ENCODE measurements around the gene PTGR2.

Gene PTGR2

DNA sequence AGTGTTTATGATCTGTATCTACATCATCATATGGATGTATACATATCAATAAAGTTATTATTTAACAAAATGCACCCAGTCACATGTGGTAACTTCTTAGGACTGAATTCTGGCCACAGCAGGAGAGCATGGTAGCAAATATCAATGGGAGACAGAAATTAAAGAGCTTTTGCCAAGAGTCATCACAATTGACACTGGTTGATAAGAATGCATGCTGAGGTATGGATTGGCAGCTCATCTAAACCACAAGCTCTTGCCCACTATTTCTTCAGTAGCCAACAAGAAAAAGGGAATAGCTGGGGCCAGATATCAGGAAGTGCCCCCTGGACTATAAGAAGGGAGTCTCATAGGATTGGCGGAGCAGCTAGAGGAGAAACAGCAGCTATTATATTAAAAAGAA, 9.4 kb upstream of the PTGR2 start:
- ChIA-PET CTCF (interaction anchor here (0.7 to 2.9 kb wide), 3 partner anchors 9 to 17 kb away, joined by 3 to 9 read pairs (median 3); partner anchors contain the start of gene PTGR2), POLR2A (interaction anchor here (0.7 kb wide), 1 partner anchor 80 kb away, joined by 3 read pairs; no protein-coding TSS in a partner anchor)
- TF ChIP-seq, protein P1, sequence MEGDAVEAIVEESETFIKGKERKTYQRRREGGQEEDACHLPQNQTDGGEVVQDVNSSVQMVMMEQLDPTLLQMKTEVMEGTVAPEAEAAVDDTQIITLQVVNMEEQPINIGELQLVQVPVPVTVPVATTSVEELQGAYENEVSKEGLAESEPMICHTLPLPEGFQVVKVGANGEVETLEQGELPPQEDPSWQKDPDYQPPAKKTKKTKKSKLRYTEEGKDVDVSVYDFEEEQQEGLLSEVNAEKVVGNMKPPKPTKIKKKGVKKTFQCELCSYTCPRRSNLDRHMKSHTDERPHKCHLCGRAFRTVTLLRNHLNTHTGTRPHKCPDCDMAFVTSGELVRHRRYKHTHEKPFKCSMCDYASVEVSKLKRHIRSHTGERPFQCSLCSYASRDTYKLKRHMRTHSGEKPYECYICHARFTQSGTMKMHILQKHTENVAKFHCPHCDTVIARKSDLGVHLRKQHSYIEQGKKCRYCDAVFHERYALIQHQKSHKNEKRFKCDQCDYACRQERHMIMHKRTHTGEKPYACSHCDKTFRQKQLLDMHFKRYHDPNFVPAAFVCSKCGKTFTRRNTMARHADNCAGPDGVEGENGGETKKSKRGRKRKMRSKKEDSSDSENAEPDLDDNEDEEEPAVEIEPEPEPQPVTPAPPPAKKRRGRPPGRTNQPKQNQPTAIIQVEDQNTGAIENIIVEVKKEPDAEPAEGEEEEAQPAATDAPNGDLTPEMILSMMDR (IDR thresholded peaks at IDR 0.05; ENCODE audit: control extremely low read depth, extremely low read depth, low read depth, missing control alignments) = no peak
- DNase-seq (ENCODE audit: extremely low spot score) = no peak

DNA sequence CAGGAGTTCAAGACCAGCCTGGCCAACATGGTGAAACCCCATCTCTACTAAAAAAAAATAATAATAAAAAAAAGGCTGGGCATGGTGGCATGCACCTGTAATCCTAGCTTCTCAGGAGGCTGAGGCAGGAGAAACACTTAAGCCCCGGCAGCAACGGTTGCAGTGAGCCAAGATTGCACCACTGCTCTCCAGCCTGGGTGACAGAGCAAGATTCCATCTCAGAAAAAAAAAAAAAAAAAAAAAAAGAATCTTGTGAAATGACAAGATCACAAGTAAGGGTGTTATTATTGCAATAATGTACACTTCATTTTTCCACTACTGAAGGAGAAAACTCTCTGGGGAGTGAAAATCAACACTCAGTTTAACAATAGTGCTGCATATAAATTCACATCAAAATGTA, 8.8 kb upstream of the PTGR2 start:
- DNase-seq (ENCODE audit: extremely low spot score) = no peak
- ChIA-PET CTCF (interaction anchor here (0.7 to 2.9 kb wide), 2 partner anchors 15 to 17 kb away, joined by 3 to 9 read pairs; no protein-coding TSS in a partner anchor), POLR2A (interaction anchor here (0.7 kb wide), 1 partner anchor 80 kb away, joined by 3 read pairs; no protein-coding TSS in a partner anchor)
- TF ChIP-seq, protein P1 (IDR thresholded peaks at IDR 0.05; ENCODE audit: control extremely low read depth, extremely low read depth, low read depth, missing control alignments) = no peak

DNA sequence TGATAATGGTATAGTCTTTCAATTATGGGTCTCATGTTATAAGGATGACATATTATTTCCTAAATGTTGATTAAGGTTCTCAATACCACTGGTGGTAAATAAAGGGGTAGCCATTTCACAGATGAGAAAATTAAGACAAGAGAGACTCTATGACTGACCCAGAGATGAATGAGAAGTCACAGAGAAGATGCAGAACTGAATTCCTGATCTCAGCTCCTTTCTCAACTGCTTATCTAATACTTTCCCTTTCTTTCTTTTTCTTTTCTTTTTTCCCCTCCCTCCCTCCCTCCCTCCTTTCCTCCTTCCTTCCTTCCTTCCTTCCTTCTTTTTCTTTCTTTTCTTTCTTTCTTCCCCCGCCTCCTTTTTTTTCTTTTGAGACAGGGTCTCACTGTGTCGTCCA, 8.3 kb upstream of the PTGR2 start:
- CTCF ChIA-PET = interaction anchor here (1.6 to 2.9 kb wide), 2 partner anchors 16 to 18 kb away, joined by 3 to 9 read pairs; no protein-coding TSS in a partner anchor
- POLR2A ChIA-PET = no interaction called here
- DNase-seq (ENCODE audit: extremely low spot score) = no peak
- TF ChIP-seq, protein P1 (IDR thresholded peaks at IDR 0.05; ENCODE audit: control extremely low read depth, extremely low read depth, low read depth, missing control alignments) = no peak

DNA sequence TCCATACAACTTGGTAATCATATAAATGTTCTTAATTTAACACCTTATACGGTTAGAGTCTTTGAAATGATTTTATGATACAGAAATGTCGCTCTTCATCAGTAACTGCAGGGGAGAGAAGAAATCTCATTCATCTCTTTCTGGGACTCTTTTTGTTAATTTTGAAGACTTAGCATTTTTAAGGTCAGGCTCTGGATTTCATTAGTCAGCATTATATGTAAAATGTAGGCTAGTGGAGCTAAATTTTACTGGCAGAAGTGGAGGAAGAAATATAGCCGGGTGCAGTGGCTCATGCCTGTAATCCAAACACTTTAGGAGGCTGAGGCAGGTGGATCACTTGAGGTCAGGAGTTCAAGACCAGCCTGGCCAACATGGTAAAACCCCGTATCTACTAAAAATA, 4.7 kb upstream of the PTGR2 start:
- ChIA-PET POLR2A (no interaction called here), CTCF (interaction anchor here (1.0 to 3.5 kb wide), 6 partner anchors 13 to 158 kb away, joined by 3 to 15 read pairs (median 6); partner anchors contain the start of gene ZNF410)
- no peak for DNase-seq (ENCODE audit: extremely low spot score)
- TF ChIP-seq, protein P1 (IDR thresholded peaks at IDR 0.05; ENCODE audit: control extremely low read depth, extremely low read depth, low read depth, missing control alignments) = no peak

DNA sequence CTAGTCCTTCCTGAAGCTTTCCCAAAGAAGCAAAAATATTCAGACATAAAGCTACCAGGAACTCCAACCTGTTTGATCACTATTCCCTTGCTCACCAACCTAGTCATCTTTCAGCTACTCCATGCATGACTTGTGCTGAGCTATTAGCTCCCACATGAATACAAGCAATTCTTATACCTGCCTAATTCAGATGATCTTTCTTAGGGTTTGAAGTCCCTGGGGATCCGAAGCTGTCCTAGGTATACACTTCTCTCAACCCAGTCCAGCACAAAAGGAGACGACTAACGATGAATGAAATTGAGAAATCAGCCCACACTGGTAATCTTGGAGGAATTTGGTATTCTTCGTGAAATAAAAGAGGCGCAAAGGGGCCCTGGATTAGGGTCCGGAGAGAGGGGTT, 631 bp upstream of the PTGR2 start:
- DNase-seq (ENCODE audit: extremely low spot score) = no peak
- ChIA-PET POLR2A (interaction anchor here (0.9 to 1.4 kb wide), 3 partner anchors 89 to 108 kb away, joined by 3 to 9 read pairs (median 4); no protein-coding TSS in a partner anchor), CTCF (interaction anchor here (0.9 to 3.6 kb wide), 14 partner anchors 9 to 217 kb away, joined by 3 to 20 read pairs (median 3); no protein-coding TSS in a partner anchor)
- TF ChIP-seq, protein P1 (IDR thresholded peaks at IDR 0.05; ENCODE audit: control extremely low read depth, extremely low read depth, low read depth, missing control alignments) = no peak

DNA sequence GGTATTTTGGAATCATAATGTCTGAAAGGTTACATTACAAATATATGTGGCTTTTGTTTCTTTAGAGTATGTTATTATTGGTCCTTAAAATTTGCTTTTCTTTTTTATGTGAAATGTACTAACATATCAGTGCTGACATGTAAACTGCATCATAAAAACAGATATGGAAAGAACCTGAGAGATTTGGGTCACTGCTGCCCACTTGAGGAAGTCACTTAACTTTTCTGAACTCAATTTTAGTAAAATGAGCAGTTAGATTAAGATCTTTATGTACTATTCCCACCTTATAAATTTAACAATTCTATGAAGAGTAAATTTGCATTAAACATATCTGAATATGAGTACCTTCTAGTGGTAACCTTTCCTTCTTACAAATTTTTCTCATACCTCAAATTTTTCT, 7.5 kb downstream of the PTGR2 start:
- TF ChIP-seq, protein P1 (IDR thresholded peaks at IDR 0.05; ENCODE audit: control extremely low read depth, extremely low read depth, low read depth, missing control alignments) = no peak
- ChIA-PET POLR2A (no interaction called here), CTCF (interaction anchor here (2.1 kb wide), 1 partner anchor 131 kb away, joined by 5 read pairs; no protein-coding TSS in a partner anchor)
- no peak for DNase-seq (ENCODE audit: extremely low spot score)
